Stomach (tissue), 4 donors: ENCODE results near the gene RBMS3.

Experiments
- POLR2A ChIP-seq, 4 donors: fragments of 450-650 bp; IDR thresholded peaks; one replicate each; pipeline ENCODE4 v1.6.1; 2016; ENCODE audit warnings: antibody characterized with exemption in 4 of 4, control low read depth in 2 of 4, mild to moderate bottlenecking in 1 of 4, moderate library complexity in 1 of 4
- POLR2AphosphoS5 ChIP-seq, 3 donors: sonication (generic); formaldehyde crosslinking; IDR thresholded peaks; one replicate each; pipeline ENCODE4 v1.6.1; 2016; ENCODE audit warnings: antibody characterized with exemption in 3 of 3
- TF ChIP-seq, protein P1 (sequence below), 7 experiments: fragments of 450-650 bp in 4 of 7; fragments of 200-600 bp in 3 of 7; sonication (generic) in 3 of 7; IDR thresholded peaks; one replicate each; pipeline ENCODE4 v1.5.1; 2016 to 2019; ENCODE audit warnings: antibody characterized with exemption in 7 of 7, control low read depth in 2 of 7, mild to moderate bottlenecking in 1 of 7

DNA sequence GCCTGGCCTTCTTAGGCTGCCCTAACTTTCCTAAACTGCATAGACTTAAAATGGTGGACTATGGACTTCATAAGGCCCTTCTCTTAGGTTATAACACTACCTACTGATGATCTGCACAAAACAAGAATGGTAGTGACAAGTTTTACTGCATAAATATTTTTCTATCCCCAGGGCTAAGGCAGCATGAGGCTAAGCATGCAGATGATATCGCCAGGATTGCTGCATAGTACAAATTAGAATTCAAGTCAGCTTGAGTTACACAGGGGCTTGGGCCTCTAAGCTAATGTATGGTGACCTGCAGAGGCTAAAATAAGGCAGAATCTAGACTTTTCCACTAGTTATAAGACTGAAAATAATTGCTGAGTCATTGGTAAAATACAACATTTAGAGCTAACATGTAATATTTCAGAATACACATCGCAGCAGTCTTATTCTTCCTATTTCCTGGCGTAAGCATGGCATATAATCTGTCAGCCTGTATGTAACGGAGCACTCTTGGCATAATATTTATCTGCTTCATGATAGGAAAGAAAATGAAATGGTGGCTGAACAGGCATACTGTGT, 15.3 kb upstream of the RBMS3 start:
- TF ChIP-seq, protein P1, sequence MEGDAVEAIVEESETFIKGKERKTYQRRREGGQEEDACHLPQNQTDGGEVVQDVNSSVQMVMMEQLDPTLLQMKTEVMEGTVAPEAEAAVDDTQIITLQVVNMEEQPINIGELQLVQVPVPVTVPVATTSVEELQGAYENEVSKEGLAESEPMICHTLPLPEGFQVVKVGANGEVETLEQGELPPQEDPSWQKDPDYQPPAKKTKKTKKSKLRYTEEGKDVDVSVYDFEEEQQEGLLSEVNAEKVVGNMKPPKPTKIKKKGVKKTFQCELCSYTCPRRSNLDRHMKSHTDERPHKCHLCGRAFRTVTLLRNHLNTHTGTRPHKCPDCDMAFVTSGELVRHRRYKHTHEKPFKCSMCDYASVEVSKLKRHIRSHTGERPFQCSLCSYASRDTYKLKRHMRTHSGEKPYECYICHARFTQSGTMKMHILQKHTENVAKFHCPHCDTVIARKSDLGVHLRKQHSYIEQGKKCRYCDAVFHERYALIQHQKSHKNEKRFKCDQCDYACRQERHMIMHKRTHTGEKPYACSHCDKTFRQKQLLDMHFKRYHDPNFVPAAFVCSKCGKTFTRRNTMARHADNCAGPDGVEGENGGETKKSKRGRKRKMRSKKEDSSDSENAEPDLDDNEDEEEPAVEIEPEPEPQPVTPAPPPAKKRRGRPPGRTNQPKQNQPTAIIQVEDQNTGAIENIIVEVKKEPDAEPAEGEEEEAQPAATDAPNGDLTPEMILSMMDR (IDR thresholded peaks at IDR 0.05): no peak
- TF ChIP-seq POLR2A (IDR thresholded peaks at IDR 0.05): no peak
- no peak for TF ChIP-seq POLR2AphosphoS5 (IDR thresholded peaks at IDR 0.05)
